ENCODE measurements around the gene MDM1. TPM values are rescaled to one million over a fixed set of nuclear protein-coding genes. Genes with fewer than 3 reads are reported as not detected.
A peak's percentile ranks its signal among the peaks of the same experiment; 100 is the strongest.

Gene MDM1
- total and polyA plus RNA-seq, 2 of the 13 experiments (the other 11 are each of a cell fraction or from before 2014, with no cell fraction given) = 4.6 to 15.2 TPM

- TF ChIP-seq MNT (IDR thresholded peaks at IDR 0.05) (no peak), CTCF (CRISPR knock-in tag; IDR thresholded peaks at IDR 0.05) (no peak), E2F1 (CRISPR knock-in tag; IDR thresholded peaks at IDR 0.05) (peak; percentile 88), HMG20A (CRISPR knock-in tag; IDR thresholded peaks at IDR 0.05; ENCODE audit: borderline replicate concordance) (no peak), SP1 (IDR thresholded peaks at IDR 0.05) (no peak), SP1 (CRISPR knock-in tag; IDR thresholded peaks at IDR 0.05) (peak; percentile 48; the same call in 1 of the 2 replicates), DNMT1 (CRISPR knock-in tag; IDR thresholded peaks at IDR 0.05) (no peak), ZNF251 (CRISPR knock-in tag; IDR thresholded peaks at IDR 0.05) (no peak), ZNF790 (CRISPR knock-in tag; IDR thresholded peaks at IDR 0.05; ENCODE audit: borderline replicate concordance) (no peak; the same call in 1 of the 2 replicates), HOXA7 (CRISPR knock-in tag; IDR thresholded peaks at IDR 0.05) (no peak), ZNF556 (CRISPR knock-in tag; IDR thresholded peaks at IDR 0.05; ENCODE audit: borderline replicate concordance) (no peak), ZNF616 (CRISPR knock-in tag; IDR thresholded peaks at IDR 0.05; ENCODE audit: low read depth) (no peak), ZNF34 (CRISPR knock-in tag; IDR thresholded peaks at IDR 0.05; ENCODE audit: borderline replicate concordance) (no peak), JUND (CRISPR knock-in tag; IDR thresholded peaks at IDR 0.05) (no peak), EHMT2 (IDR thresholded peaks at IDR 0.05; ENCODE audit: borderline replicate concordance, low read depth, low read length) (no peak; the same call in 1 of the 2 replicates), ZNF780A (CRISPR knock-in tag; IDR thresholded peaks at IDR 0.05) (no peak), ZNF331 (CRISPR knock-in tag; IDR thresholded peaks at IDR 0.05) (no peak), PRPF4 (IDR thresholded peaks at IDR 0.05; ENCODE audit: low read depth, low read length, poor library complexity, severe bottlenecking) (no peak), ZNF713 (CRISPR knock-in tag; IDR thresholded peaks at IDR 0.05) (no peak), ZMYM2 (CRISPR knock-in tag; IDR thresholded peaks at IDR 0.05) (no peak), CCAR2 (optimal IDR thresholded peaks at IDR 0.05; ENCODE audit: low read depth, low read length) (no peak), XRCC5 (optimal IDR thresholded peaks at IDR 0.05; ENCODE audit: low read length) (peak; percentile 61), ZNF740 (CRISPR knock-in tag; IDR thresholded peaks at IDR 0.05) (no peak), ZNF382 (CRISPR knock-in tag; IDR thresholded peaks at IDR 0.05; ENCODE audit: borderline replicate concordance) (no peak), ZNF430 (CRISPR knock-in tag; IDR thresholded peaks at IDR 0.05) (no peak), ZNF205 (CRISPR knock-in tag; IDR thresholded peaks at IDR 0.05) (no peak), ZNF230 (CRISPR knock-in tag; IDR thresholded peaks at IDR 0.05) (no peak), JDP2 (CRISPR knock-in tag; IDR thresholded peaks at IDR 0.05; ENCODE audit: borderline replicate concordance) (no peak)
These were observed at the start of gene MDM1 (continued) for GRCh38 chr12:68331869-68332727.
